ENCODE data around the gene PXK.

PXK gene

GRCh38 chr3:58349792-58350626, 17.3 kb downstream of the PXK start:
- no peak for DNase-seq

- DNase-seq: peak; percentile 32
Observed at GRCh38 chr3:58350627-58351013, 17.9 kb downstream of the PXK start.

- DNase-seq: no peak
Observed at GRCh38 chr3:58351920-58352319, 19.2 kb downstream of the PXK start.

GRCh38 chr3:58352626-58353025, 19.9 kb downstream of the PXK start:
- no peak for DNase-seq

- DNase-seq: peak; percentile 22
Observed at GRCh38 chr3:58353722-58354553, 21.2 kb downstream of the PXK start.

- no peak for DNase-seq
Observed at GRCh38 chr3:58355179-58355578, 22.5 kb downstream of the PXK start.

GRCh38 chr3:58356054-58356453, 23.4 kb downstream of the PXK start:
- no peak for DNase-seq

- peak; percentile 25 for DNase-seq
Observed at GRCh38 chr3:58357402-58357801, 24.7 kb downstream of the PXK start.

GRCh38 chr3:58358092-58358491, 25.4 kb downstream of the PXK start:
- no peak for DNase-seq

GRCh38 chr3:58358808-58359207, 26.1 kb downstream of the PXK start:
- DNase-seq: no peak

- no peak for DNase-seq
Observed at GRCh38 chr3:58359621-58360020, 26.9 kb downstream of the PXK start.

- DNase-seq: no peak
Observed at GRCh38 chr3:58361866-58362265, 29.2 kb downstream of the PXK start.

GRCh38 chr3:58366699-58367098, 34.0 kb downstream of the PXK start:
- DNase-seq: no peak

- no peak for DNase-seq
Observed at GRCh38 chr3:58369038-58369437, 36.3 kb downstream of the PXK start.

- DNase-seq: no peak
Observed at GRCh38 chr3:58369876-58370275, 37.2 kb downstream of the PXK start.

- DNase-seq: no peak
Observed at GRCh38 chr3:58370407-58370806, 37.7 kb downstream of the PXK start.

GRCh38 chr3:58371754-58372153, 39.1 kb downstream of the PXK start:
- DNase-seq: no peak

- no peak for DNase-seq
Observed at GRCh38 chr3:58375254-58375653, 42.6 kb downstream of the PXK start.

GRCh38 chr3:58377168-58377567, 44.5 kb downstream of the PXK start:
- DNase-seq: no peak

GRCh38 chr3:58377750-58378149, 45.1 kb downstream of the PXK start:
- DNase-seq: no peak

GRCh38 chr3:58379351-58380073, 46.8 kb downstream of the PXK start:
- DNase-seq: no peak

- peak; percentile 33 for DNase-seq
Observed at GRCh38 chr3:58383476-58383875, 50.8 kb downstream of the PXK start.

- peak; percentile 97 for DNase-seq
Observed at GRCh38 chr3:58383904-58384303, 51.2 kb downstream of the PXK start.

Data from HCEC 1CT (cell line).